ENCODE results near the gene NT5DC3.

NT5DC3 gene

DNA sequence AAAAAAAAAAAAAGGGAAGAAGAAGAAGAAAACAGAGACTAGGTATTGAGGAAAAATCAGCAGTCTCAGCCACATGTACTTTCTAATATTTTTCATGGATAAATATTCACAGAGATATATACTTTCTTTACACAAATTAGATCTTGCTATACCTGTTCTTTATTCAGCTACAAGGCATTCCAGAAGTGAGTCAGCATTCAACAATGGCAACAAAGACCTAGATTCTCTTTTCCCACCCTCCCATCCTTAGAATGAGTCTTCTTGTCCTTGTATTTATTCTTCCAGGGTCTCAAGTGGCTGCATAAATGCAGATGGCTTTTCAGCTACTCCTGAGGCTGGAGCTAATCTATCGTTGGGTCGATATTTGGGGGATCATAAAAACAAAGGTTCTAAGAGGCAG is 93.0 kb downstream of the NT5DC3 start:
- no peak for DNase-seq (ENCODE audit: low spot score)

DNA sequence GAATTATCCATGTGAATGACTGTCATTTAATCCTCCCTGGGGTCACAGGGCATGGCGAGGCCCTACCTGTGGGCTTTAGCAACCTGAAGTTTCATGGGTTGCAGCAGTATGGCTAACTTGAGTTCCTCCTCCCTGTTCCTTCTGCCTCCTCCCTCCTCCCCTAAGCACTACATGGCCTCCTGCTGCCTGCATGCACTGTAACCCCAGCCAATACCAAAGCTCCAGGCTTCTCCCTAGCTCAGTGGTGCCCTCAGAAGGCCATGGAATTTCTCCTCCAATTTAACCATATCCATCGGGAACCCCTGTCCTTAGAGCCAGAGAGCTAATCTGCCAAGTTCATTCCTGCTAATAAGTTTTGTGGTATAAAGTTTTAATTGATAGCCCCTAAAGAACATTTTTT is 95.1 kb downstream of the NT5DC3 start:
- DNase-seq (ENCODE audit: low spot score), result no peak

DNA sequence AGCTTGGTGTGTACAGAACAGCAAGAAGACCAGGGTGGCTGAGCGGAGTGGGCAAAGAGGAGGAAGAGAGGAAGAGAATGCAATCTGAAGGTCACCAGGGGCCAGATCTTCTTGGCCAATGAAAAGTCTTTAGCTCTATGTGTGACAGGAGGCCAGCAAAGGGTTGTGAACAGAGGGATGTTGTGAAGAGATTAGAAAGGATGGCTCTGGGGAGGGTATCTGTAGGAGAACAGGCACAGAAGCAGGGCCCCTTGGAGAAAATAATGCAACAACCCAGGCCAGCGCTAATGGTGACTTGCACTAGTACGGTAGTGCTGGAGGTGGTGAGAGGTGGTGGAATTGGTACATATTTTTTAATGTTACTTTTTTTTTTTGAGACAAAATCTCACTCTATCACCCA is 97.2 kb downstream of the NT5DC3 start:
- no peak for DNase-seq (ENCODE audit: low spot score)

DNA sequence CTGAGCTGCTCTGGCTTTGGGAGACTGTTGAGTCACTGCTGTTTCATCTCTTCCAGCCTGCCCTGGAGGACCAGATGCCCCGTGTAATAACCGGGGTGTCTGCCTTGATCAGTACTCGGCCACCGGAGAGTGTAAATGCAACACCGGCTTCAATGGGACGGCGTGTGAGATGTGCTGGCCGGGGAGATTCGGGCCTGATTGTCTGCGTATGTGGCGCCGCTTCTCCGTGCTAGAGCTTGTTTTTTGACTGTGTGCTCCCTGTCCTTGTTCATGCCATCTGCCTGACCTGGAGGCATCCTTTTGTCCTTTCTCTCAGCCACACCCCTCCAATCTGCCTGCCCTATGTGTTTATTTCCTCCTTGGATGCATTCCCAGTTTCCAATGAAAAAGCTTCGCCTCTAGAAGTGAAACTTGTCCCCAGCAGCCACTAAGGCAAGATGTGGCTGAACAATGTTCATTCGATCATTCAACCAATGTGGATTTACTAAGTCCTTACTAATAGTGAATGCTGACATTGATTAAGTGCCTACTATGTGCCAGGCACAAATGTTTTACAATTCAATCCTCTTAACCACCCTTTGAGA is 98.6 kb downstream of the NT5DC3 start:
- no peak for DNase-seq (ENCODE audit: low spot score)

DNA sequence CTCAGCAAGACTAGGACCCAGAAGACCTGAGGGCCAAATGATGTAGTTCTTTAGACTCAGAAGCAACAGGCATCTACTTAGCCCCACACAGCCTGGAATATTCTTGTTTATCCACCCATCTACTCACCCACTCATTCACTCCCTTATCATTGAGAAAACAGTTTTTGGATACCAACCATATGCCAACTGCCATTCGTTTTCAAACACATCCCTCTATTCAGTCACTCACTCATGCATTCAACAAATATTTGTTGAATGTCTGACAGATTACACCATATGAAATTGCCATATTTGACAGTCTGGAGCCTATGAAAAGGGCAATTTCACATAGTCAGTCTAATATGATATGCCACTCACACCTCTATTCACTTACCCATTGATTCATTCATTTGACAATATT is 103.2 kb downstream of the NT5DC3 start:
- DNase-seq (ENCODE audit: low spot score), result no peak

DNA sequence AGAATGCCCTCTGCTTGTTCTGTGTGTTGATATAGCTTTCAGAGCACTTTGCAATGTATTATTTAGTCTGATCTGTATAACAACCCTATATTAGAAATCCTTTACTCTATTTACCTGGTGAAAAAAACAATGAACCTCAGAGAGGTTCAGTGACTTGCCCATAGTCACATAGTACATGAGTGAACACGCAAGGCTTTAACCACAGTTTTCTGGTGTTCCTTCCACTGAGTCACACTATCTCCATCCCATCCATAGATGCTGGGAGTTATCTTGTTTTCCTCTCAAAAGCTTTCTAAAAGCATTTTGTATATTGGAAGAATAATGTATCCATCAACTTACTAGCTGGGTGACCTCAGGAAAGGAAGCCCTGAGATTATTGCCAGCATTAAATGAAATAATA is 104.5 kb downstream of the NT5DC3 start:
- no peak for DNase-seq (ENCODE audit: low spot score)

DNA sequence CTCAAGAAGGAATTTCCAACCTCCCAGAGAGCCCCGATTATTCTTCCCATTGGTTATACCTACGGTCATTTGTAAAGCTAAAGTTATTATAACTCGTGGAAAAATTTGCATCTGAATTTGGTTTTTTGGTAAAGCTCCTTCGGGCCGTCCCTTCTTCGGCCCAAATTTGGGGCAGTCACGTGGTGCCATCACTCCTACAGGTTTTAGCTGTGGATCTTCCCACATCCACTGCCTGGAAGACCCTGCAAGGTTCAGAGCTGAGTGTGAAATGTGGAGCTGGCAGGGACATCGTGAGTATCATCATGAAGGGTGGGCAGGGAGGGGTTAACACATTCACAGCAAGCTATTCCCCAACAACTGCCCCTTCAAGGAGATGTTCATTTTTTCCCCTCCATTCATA is 105.7 kb downstream of the NT5DC3 start:
- DNase-seq (ENCODE audit: low spot score), result no peak

DNA sequence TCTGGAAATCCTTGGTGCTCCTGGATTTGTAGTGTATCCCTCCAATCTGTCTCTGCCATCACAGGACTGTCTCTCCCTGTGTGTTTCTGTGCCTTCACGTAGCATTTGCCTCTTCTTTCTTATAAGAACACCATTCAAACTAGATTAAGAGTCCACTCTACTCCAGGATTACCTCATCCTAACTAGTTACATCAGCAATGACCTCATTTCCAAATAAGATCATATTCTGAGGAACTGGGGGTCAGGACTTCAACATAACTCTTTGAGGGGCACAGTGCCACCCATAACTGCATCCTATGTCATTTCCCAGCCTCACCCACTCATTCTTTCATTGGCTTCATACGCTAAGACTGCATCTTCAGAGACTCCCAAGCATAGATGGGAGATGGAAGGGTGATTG is 106.2 kb downstream of the NT5DC3 start:
- DNase-seq (ENCODE audit: low spot score), result no peak

DNA sequence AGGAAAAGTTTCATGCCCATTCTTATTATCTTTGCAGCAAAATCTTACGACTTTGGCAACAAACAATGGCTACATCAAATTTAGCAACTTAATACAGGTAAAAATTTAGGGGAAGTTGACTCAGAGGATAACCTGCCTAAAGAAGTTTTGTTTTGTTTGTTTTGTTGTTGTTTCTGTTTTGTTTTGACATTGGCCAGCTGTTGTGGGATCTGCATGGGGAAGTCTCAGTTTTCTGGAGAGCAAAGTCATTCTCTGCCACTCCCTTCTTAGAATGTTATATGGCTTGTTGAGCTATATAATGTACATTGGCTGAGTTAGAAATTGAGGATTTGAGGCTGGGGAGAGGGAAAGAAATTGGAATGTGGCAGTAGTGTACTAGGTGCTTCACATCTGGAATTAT is 109.5 kb downstream of the NT5DC3 start:
- no peak for DNase-seq (ENCODE audit: low spot score)

DNA sequence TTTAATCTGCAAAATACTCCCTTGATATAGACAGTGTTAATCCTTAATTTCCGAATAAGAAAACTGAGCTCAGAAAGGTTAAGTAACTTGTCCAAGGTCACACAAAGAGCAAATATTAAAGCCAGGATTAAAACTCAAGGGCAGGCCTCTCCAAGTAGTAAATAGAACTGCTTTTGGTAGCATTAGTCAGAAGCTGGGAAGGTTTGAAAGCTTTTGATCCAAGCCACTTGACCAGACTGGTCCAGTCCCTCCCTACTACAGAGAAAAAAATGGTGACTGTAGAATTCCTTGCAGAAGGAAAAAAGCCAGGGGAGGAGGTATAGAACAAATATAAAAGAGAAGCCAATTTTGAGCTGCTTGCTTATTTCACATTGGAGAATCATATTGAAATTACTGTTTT is 111.5 kb downstream of the NT5DC3 start:
- no peak for DNase-seq (ENCODE audit: low spot score)

DNA sequence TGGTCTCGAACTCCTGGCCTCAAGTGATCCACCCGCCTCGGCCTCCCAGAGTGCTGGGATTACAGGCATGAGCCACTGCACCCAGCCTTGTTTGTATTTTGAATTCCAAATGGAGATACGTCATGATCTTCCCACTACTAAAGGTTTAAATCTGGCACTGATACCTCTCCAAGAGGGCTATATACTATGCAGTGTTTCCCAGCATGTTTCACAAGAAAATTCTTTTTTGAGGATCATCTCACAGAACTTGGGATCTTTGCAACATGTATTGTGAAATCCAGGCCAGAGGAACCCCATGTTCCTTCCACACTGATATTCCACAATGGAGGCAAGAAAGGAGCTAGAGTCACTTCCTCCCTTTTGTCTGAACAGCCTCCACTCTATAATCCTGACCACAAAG is 112.7 kb downstream of the NT5DC3 start:
- DNase-seq (ENCODE audit: low spot score), result no peak

DNA sequence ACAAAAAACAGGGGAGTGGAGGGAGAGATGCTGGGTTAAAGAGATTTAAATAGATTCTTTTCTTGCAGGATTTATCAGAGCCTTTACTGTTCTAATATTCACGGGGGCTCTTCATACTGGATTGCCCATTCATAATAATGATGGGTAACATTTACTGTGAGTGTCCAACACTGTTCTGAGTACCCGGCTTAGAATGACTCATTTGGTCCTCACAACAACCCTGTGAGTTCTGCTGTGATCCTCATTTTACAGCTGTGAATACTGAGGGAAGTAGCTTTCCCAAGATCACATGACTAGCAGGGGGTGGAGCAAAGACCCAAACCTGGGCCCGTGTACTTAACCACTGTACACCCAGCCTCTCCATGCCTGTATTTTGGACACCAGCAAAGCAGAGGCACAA is 113.4 kb downstream of the NT5DC3 start:
- no peak for DNase-seq (ENCODE audit: low spot score)

DNA sequence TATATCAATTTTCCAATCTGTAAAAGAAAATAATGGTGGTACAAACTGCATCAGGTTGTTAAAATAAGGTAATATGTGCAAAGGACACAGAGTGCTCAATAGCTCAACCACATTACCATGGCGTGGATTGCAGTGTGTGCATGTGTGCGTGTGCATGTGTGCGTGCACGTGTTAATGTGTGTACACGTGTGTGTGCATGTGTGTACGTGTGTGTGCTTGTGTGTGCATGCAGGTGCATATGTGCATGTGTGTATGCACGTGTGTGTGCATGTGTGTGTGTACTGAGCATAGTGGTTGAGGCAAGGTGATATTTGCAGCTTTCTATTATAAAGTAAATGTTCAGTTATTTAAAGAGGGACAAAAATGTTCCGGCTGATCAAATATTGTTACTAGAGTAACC is 115.6 kb downstream of the NT5DC3 start:
- DNase-seq (ENCODE audit: low spot score), result no peak

All from hepatic stellate cell (primary cell).